Naive B cell (primary cell): ENCODE results near the gene DYNLL2. TPM values are rescaled to one million over a fixed set of nuclear protein-coding genes. Genes with fewer than 3 reads are reported as not detected.
"Not testable (repeated sequence)": the region's sequence is repeated elsewhere in the genome, so short reads cannot be mapped to it uniquely, and the experiment has no call there.

ENCODE experiments used
- ATAC-seq, 2 donors: fragments of 150-1000 bp; cut with Tn5 transposase; 2 replicates each; pipeline ENCODE4 v1.10.0; 2021; ENCODE audit warnings: low read depth in 2 of 2, mild to moderate bottlenecking in 2 of 2, moderate library complexity in 2 of 2
- DNase-seq: peaks from one replicate; pipeline ENCODE4 v3.0.0; 2022
- H3K27ac Mint-ChIP-seq, 6 donors: one replicate each; pipeline ENCODE4 v1.8.0; 2020 to 2022; ENCODE audit warnings: mild to moderate bottlenecking in 6 of 6, mixed read lengths in 6 of 6, moderate library complexity in 5 of 6, inconsistent platforms in 2 of 6
- H3K27me3 Mint-ChIP-seq, 3 donors: one replicate each; pipeline ENCODE4 v1.8.0; 2021 to 2022; ENCODE audit warnings: mixed read lengths in 3 of 3, mild to moderate bottlenecking in 1 of 3
- H3K36me3 Mint-ChIP-seq, 2 donors: one replicate each; pipeline ENCODE4 v1.8.0; 2020 to 2022; ENCODE audit warnings: mixed read lengths in 2 of 2, inconsistent platforms in 1 of 2, mild to moderate bottlenecking in 1 of 2
- H3K4me1 Mint-ChIP-seq, 3 donors: one replicate each; pipeline ENCODE4 v1.8.0; 2020 to 2022; ENCODE audit warnings: mixed read lengths in 3 of 3, inconsistent platforms in 1 of 3, mild to moderate bottlenecking in 1 of 3, moderate library complexity in 1 of 3
- H3K4me3 Mint-ChIP-seq, 8 donors: one replicate each; pipeline ENCODE4 v1.8.0; 2020 to 2022; ENCODE audit warnings: mild to moderate bottlenecking in 8 of 8, mixed read lengths in 8 of 8, moderate library complexity in 8 of 8, inconsistent platforms in 2 of 8
- H3K9me3 Mint-ChIP-seq, 7 donors: one replicate each; pipeline ENCODE4 v1.8.0; 2020 to 2022; ENCODE audit warnings: mixed read lengths in 7 of 7, mild to moderate bottlenecking in 5 of 7, inconsistent platforms in 2 of 7, moderate library complexity in 1 of 7
- polyA plus RNA-seq, 6 donors: library from polyadenylated mRNA; unstranded; fragments of 300-500 nt; fragmentation: Illumina TruSeq; gene quantifications; one replicate each; pipeline ENCODE4 v1.2.3, GENCODE V29; 2021; ENCODE audit warnings: low read depth in 6 of 6

DYNLL2 gene
- polyA plus RNA-seq, 6 donors from 2014 or later = 0.26 to 1.2 (median 0.82) TPM

DNA sequence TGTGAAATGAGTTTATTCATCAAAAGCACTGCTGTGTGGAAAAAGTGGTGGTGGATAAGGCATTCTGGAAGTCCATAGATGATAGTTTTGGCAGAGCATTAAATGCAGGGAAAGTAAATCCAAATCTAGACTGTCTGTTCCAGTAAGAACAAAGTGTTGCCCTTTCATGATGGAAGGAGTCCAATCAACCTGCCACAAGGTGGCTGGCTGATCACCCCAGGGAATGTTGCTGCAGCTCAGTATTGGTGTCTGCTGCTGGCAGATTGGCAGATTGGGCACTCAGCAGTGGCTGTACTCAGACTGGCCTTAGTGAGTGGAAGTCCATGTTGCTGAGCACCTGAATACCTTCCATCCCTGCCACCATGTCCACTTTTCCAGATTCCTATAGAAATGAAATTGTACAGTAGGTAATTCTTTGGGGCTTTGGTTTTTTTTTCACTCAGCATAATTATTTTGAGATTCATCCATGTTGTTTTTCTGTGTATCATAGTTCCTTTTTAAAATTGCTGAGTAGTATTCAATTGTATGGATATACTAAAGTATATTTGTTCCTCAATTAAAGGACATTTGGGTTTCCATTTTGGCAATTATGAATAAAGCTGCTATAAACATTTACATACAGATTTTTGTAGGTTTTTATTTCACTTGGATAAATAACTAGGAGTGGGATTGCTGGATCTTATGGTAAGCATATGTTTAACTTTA, 14.3 kb downstream of the DYNLL2 start:
- no peaks in the 10 kb centered on the region for H3K4me1 Mint-ChIP-seq
- H3K4me3 Mint-ChIP-seq = no peak overlapping the region

DNA sequence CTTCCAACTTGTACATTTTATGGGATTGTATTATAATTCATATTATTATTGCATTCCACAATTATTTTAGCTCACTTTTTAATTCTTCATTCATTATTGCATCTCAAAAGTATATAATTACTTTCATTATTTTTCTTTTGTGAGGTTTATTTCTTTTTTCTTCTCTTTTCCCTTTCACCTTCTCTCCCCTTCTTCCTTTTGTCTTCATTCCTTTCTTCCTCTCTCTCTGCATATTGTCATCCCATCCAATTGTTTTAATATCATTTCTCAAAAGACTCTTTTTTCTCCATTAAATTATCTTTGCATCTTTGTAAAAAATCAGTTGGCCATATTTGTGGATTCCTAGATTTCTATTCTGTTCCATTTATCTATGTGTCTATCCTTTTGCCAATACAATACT, 17.3 kb downstream of the DYNLL2 start:
- Mint-ChIP-seq H3K4me1 (no peaks in the 10 kb centered on the region), H3K27me3 (no peaks in the 10 kb centered on the region), H3K27ac (no peak overlapping the region), H3K9me3 (no peaks in the 10 kb centered on the region), H3K36me3 (no peaks in the 10 kb centered on the region), H3K4me3 (no peak overlapping the region)
- no peak for ATAC-seq
- no peak for DNase-seq

More for the DNA sequence above, 14.3 kb downstream of the DYNLL2 start:
- H3K27ac Mint-ChIP-seq = no peak overlapping the region
- DNase-seq (no peak), ATAC-seq (no peak)
- H3K9me3 Mint-ChIP-seq = no peaks in the 10 kb centered on the region
- H3K27me3 Mint-ChIP-seq = no peaks in the 10 kb centered on the region
- peaks cover 0 to 4% of the 10 kb centered on the region in 2 donors for H3K36me3 Mint-ChIP-seq

DNA sequence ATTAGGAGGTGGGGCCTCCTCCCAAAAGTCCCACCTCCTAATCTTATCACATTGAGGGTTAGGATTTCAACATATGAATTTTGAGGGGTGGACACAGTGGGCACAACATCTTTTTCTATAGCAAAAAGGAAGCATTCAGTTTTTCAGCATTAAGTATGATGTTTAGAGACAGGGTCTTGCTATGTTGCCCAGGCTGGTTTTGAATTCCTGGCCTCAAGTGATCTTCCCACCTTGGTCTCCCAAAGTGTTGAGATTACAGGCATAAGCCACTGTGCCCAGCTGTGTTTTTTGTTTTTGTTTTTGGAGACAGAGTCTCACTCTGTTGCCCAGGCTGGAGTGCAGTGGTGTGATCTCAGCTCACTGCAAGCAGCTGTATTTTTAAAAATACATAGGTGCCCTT, 18.7 kb downstream of the DYNLL2 start:
- ATAC-seq, H3K27me3 Mint-ChIP-seq, H3K4me3 Mint-ChIP-seq, H3K27ac Mint-ChIP-seq, DNase-seq, H3K36me3 Mint-ChIP-seq, H3K9me3 Mint-ChIP-seq, H3K4me1 Mint-ChIP-seq: not testable (repeated sequence)

DNA sequence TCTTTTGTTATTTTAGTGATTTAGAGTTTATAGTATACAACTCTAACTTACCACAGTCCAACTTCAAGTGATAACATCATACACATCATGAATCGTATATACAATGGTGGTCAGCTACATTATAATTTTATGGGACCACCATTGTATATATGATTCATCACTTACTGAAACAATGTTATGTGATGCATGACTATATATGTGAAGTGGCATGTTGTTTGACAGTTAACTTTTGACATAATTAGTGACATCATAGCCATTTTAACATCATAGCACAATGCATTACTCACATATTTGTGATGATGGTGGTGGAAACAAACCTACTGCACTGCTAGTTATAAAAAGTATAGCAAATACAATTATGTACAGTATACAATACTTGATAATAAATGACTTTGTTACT, 21.9 kb downstream of the DYNLL2 start:
- H3K27me3 Mint-ChIP-seq = no peaks in the 10 kb centered on the region
- H3K4me3 Mint-ChIP-seq = no peak overlapping the region
- H3K36me3 Mint-ChIP-seq = no peaks in the 10 kb centered on the region
- ATAC-seq = no peak
- DNase-seq = no peak
- no peaks in the 10 kb centered on the region for H3K9me3 Mint-ChIP-seq
- H3K27ac Mint-ChIP-seq = no peak overlapping the region
- no peaks in the 10 kb centered on the region for H3K4me1 Mint-ChIP-seq

DNA sequence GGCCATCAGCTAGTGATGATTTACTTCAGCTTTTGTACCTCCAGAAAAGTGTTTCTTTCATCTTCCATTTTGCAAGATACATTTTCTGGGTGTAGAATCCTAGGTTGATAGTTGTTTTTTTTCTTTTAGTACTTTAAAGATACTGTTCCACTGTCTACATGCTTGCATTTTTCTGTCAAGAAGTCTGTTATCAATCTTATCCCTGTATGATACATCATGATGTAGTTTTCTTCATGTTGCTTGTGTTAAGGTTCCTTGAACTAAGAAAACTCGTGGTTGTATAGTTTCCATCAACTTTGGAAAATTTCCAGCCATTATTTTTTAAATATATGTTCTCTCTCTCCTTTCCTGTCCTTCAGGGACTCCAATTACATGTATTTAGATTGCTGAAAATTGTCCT, 24.1 kb downstream of the DYNLL2 start:
- DNase-seq = no peak
- Mint-ChIP-seq H3K4me1 (no peaks in the 10 kb centered on the region), H3K27ac (peak overlapping the region in 1 of 6 donors; percentile 38), H3K27me3 (peaks cover 0 to 8% (median 5%) of the 10 kb centered on the region in 3 donors), H3K9me3 (no peaks in the 10 kb centered on the region), H3K4me3 (no peak overlapping the region), H3K36me3 (no peaks in the 10 kb centered on the region)
- no peak for ATAC-seq

DNA sequence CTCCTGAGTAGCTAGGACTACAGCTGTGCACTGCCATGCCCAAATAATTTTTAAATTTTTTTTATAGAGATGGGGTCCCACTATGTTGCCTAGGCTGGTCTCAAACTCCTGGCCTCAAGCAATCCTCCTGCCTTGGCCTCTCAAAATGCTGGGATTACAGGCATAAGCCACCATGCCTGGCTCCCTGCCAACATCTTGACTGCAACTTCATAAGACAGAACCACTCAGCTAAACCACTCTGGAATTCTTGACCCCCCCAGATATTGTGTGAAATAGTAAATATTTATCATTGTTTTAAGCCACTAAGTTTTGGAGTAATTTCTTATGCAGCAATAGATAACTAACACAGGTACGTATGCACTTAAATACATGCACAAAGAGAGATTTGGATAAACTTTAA, 26.0 kb downstream of the DYNLL2 start:
- no peaks in the 10 kb centered on the region for H3K36me3 Mint-ChIP-seq
- H3K4me3 Mint-ChIP-seq = no peak overlapping the region
- ATAC-seq (no peak), DNase-seq (no peak)
- H3K9me3 Mint-ChIP-seq = no peaks in the 10 kb centered on the region
- H3K27me3 Mint-ChIP-seq = peaks cover 6 to 11% (median 8%) of the 10 kb centered on the region in 3 donors
- no peaks in the 10 kb centered on the region for H3K4me1 Mint-ChIP-seq
- H3K27ac Mint-ChIP-seq = no peak overlapping the region

DNA sequence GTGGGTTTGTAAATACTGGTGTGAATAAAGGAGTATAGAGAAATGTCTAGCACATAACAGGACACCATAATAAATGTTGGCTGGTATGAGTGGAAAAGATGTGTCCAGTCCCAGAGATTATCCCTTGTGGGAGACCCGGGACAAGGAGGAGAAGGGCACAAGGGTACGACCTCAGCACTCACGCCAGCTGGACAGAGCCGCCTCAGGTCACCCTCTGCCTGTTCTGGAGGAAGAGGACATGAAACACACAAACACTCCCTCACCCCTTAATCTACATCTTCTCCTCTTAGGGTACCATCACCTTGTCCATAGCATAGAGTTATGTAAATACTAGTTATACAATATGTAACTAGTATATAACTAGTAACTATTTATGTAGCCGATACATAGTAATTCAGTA, 26.8 kb downstream of the DYNLL2 start:
- Mint-ChIP-seq H3K9me3 (no peaks in the 10 kb centered on the region), H3K27ac (no peak overlapping the region), H3K27me3 (peaks cover 6 to 14% (median 14%) of the 10 kb centered on the region in 3 donors), H3K4me3 (no peak overlapping the region), H3K36me3 (no peaks in the 10 kb centered on the region), H3K4me1 (no peaks in the 10 kb centered on the region)
- ATAC-seq (no peak), DNase-seq (no peak)

DNA sequence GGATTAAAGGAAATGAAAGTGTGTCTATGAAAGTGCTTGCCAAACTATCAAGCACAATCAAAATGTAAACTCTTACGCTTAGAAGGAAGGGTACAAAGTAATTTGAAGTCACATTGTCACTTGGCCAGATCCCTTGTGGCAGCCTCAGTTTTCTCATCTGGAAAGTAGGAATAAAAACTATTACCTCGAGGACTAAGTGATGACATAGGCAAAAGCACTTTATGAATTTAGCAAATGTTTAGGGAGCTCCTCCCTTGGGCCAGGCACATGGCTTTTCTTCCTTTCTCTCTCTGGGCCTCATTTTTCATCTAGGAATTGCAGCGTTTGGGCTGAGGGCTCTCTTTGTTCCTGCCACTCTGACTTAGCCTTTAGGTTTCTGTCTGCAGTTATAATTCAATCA, 28.5 kb downstream of the DYNLL2 start:
- Mint-ChIP-seq H3K27me3 (peaks cover 20 to 30% (median 21%) of the 10 kb centered on the region in 3 donors), H3K4me3 (no peak overlapping the region), H3K36me3 (no peaks in the 10 kb centered on the region), H3K4me1 (no peaks in the 10 kb centered on the region), H3K9me3 (no peaks in the 10 kb centered on the region), H3K27ac (no peak overlapping the region)
- DNase-seq = no peak
- no peak for ATAC-seq

DNA sequence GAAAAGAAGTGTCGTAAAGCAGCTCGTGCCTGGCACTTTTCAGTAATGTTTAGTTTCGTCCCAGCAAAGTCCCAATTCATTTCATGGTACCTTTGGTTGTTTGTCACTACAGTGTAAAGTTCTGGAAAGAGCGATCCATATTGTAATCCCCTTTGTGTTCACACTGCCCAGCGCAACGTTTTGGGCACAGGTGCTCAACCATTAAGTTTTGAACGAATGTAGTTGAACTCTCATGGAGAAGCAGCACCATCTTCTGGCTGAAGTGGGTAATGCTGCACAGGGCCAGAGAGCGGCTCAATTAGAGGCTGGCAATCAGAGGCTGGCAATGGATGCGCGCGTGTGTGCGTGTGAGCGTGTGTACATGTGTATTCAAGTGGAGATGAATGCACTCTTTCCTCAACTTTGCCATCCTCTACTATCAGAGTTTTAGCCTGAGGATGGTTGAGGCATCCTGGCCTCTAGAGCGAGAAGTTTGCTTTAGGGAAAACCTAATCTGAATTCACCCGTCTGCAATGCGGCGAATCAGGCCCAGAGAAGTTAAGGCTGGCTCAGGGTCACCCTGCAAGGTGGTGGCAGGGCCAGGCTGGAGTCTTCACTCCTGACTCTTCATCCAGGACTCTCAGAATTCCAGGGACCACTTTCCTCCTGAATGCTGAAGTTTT, 29.9 kb downstream of the DYNLL2 start:
- no peaks in the 10 kb centered on the region for H3K9me3 Mint-ChIP-seq
- H3K27ac Mint-ChIP-seq = peak overlapping the region in 1 of 6 donors; percentile 70
- no peaks in the 10 kb centered on the region for H3K4me1 Mint-ChIP-seq
- peaks cover 31 to 42% (median 35%) of the 10 kb centered on the region in 3 donors for H3K27me3 Mint-ChIP-seq
- no peaks in the 10 kb centered on the region for H3K36me3 Mint-ChIP-seq
- peak; percentile 71 to 87 for ATAC-seq
- H3K4me3 Mint-ChIP-seq = no peak overlapping the region
- DNase-seq = peak; percentile 64

DNA sequence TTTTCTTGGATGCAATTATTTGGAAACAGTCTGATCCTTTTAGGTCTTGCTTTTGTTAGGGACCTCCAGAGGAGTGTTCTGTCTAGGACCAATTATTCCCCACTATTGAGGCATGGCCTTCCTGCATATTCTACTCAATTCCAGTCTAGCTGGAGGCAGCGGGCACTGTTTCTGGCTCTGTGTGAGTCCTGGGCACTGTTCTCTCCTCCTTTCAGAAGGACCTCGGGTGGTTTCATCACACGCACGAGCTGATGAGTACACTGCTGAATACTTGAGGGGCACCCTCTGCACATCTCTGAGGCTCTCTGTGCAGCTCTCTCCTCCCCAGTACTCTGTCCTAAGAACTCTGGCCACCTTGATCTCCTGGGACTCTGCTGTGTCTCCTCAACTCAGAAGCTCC, 30.7 kb downstream of the DYNLL2 start:
- no peaks in the 10 kb centered on the region for H3K4me1 Mint-ChIP-seq
- ATAC-seq (no peak), DNase-seq (no peak)
- no peaks in the 10 kb centered on the region for H3K36me3 Mint-ChIP-seq
- peaks cover 35 to 47% (median 39%) of the 10 kb centered on the region in 3 donors for H3K27me3 Mint-ChIP-seq
- no peaks in the 10 kb centered on the region for H3K9me3 Mint-ChIP-seq
- peak overlapping the region in 1 of 6 donors; percentile 22 for H3K27ac Mint-ChIP-seq
- no peak overlapping the region for H3K4me3 Mint-ChIP-seq

DNA sequence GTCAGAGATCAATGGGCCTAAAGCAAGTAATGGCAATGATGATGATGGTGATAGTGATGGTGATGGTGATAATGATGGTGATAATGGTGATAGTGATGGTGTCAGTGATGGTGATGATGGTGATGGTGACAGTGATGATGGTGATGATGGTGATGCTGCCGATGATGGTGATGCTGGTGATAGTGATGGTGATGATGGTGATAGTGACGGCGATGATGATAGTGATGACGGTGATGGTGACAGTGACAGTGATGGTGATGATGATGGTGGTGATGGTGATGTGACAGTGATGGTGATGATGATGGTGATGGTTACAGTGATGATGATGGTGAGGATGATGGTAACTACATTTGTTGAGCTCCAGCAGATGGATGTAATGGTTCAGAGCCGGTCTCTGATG, 34.2 kb downstream of the DYNLL2 start:
- H3K36me3 Mint-ChIP-seq = no peaks in the 10 kb centered on the region
- no peak for DNase-seq
- no peaks in the 10 kb centered on the region for H3K9me3 Mint-ChIP-seq
- H3K4me3 Mint-ChIP-seq = no peak overlapping the region
- H3K27me3 Mint-ChIP-seq = peaks cover 45 to 52% (median 47%) of the 10 kb centered on the region in 3 donors
- no peaks in the 10 kb centered on the region for H3K4me1 Mint-ChIP-seq
- H3K27ac Mint-ChIP-seq = no peak overlapping the region
- ATAC-seq = no peak

DNA sequence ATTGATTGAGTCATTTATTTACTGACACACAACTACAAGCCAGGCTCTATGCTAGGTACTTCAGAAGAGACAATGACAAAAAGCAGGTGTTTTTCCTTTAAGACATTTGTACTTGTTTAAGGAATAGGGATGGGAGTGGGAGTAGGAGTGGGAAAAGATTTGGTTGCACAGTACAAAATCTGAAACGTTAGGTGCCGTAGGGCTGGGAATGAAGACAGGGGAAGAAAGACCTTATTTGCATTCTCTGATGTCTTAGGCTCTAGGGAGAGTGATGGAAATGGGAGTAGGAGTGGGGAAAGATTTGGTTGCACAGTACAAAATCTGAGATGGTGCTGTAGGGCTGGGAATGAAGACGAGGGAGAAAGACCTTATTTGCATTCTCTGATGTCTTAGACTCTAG, 36.3 kb downstream of the DYNLL2 start:
- Mint-ChIP-seq H3K27ac (no peak overlapping the region), H3K9me3 (no peaks in the 10 kb centered on the region), H3K36me3 (no peaks in the 10 kb centered on the region), H3K27me3 (peaks cover 45 to 60% (median 46%) of the 10 kb centered on the region in 3 donors), H3K4me1 (no peaks in the 10 kb centered on the region), H3K4me3 (no peak overlapping the region)
- DNase-seq (no peak), ATAC-seq (no peak)

DNA sequence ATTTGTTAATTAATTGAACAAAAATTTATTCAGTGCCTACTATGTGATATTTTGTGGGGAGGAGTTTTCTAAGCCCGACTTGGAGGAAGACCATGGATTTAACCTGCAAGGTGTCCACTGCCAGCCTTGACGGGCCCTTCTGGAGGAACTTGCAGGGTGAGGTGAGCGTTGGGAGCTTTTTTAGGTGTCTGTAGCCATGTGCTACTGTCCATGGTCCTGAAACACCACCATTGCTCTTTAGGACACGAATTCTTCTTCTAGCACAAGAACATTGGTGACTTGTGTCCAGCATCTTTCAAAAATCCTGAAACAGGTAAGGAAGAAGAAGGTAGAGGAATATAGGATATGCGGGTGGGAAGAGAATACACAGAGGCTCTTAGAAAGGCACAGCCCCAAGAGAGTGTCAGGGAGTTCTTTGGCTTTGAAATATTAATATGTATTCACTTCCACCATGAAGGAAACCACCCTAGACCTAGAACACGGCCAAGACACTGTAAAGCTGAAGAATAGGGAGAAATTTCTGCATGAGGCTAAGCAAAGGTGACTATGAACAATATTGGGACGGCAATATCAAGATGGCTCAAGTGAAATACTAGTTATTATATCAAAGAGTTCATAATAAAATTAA, 37.1 kb downstream of the DYNLL2 start:
- Mint-ChIP-seq H3K4me3 (no peak overlapping the region), H3K36me3 (no peaks in the 10 kb centered on the region), H3K9me3 (no peaks in the 10 kb centered on the region), H3K27ac (no peak overlapping the region), H3K27me3 (peaks cover 40 to 52% (median 44%) of the 10 kb centered on the region in 3 donors), H3K4me1 (no peaks in the 10 kb centered on the region)
- ATAC-seq (no peak), DNase-seq (peak; percentile 25)

DNA sequence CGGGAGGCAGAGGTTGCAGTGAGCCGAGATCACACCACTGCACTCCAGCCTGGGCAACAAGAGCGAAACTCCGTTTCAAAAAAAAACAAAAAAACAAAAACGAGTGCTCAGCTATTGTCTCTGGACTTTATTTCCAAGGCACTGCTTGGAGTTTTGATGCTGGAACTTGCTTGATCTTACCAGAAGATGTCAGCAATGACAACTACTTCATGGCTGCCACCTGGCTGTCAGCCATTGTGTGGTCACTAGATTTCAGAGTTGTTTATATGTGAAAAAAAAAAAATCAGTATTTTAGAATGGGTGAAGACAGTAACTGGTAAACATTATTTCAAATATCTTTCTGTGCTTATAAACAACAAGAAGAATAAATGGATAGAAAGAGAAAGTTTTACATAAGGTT, 38.7 kb downstream of the DYNLL2 start:
- no peaks in the 10 kb centered on the region for H3K36me3 Mint-ChIP-seq
- ATAC-seq (no peak), DNase-seq (no peak)
- H3K27ac Mint-ChIP-seq = no peak overlapping the region
- no peaks in the 10 kb centered on the region for H3K4me1 Mint-ChIP-seq
- H3K27me3 Mint-ChIP-seq = peaks cover 44 to 51% (median 47%) of the 10 kb centered on the region in 3 donors
- H3K4me3 Mint-ChIP-seq = no peak overlapping the region
- H3K9me3 Mint-ChIP-seq = no peaks in the 10 kb centered on the region
